ENCODE results near the gene JAKMIP2. TPM values are rescaled to one million over a fixed set of nuclear protein-coding genes. Genes with fewer than 3 reads are reported as not detected.

JAKMIP2 gene
- total RNA-seq, 1 experiment from 2014 or later = not detected

GRCh38 chr5:147818290-147818689 lies 35.8 kb upstream of the JAKMIP2 start:
- Histone ChIP-seq H3K4me1 (ENCODE audit: control insufficient read depth in 1 of 2, insufficient read depth in 2 of 2, low read length in 2 of 2) (no peaks in the 10 kb centered on the region), H3K79me2 (ENCODE audit: insufficient read depth, low read length) (no peaks in the 10 kb centered on the region), H3K4me2 (ENCODE audit: low read length) (no peak overlapping the region), H3K27me3 (ENCODE audit: insufficient read depth, low read length) (peaks cover 8% of the 10 kb centered on the region), H2AFZ (ENCODE audit: low read depth, low read length, poor library complexity, severe bottlenecking) (no peak overlapping the region), H3K36me3 (ENCODE audit: control insufficient read depth in 1 of 2, insufficient read depth in 2 of 2, low read length in 2 of 2) (no peaks in the 10 kb centered on the region), H4K20me1 (ENCODE audit: insufficient read depth) (no peaks in the 10 kb centered on the region), H3K4me3 (replicated peaks in 1 of 2; ENCODE audit: low read depth in 1 of 2, low read length in 2 of 2) (no peak overlapping the region), H3K9me2 (ENCODE audit: insufficient read depth) (no peaks in the 10 kb centered on the region), H3K9me3 (ENCODE audit: control insufficient read depth in 1 of 2, insufficient read depth in 1 of 2, low read depth in 1 of 2, low read length in 2 of 2) (no peaks in the 10 kb centered on the region), H3K27ac (ENCODE audit: low read depth, low read length) (no peak overlapping the region), H3K9ac (ENCODE audit: low read length) (no peak overlapping the region)
- intact Hi-C loops (cut with micrococcal nuclease) = no loop called here
- CTCF ChIA-PET = no interaction called here
- no TSS peak for BruUV-seq (replicated peaks)
- no peak for ATAC-seq
- RAD21 ChIA-PET (ENCODE audit: low non-redundant PET in 1 of 2, low total read pairs in 2 of 2, uncharacterized antibody in 2 of 2, unreplicated experiment in 2 of 2) = no interaction called here
- POLR2A ChIA-PET = no interaction called here
- TF ChIP-seq EGR1 (IDR thresholded peaks at IDR 0.05; ENCODE audit: low read depth) (no peak), SRF (IDR thresholded peaks at IDR 0.05; ENCODE audit: low read depth) (no peak), EZH2phosphoT487 (IDR thresholded peaks at IDR 0.05; ENCODE audit: borderline replicate concordance) (no peak), MAX (IDR thresholded peaks at IDR 0.05) (no peak), SP1 (IDR thresholded peaks at IDR 0.05; ENCODE audit: low read depth) (no peak), ATF3 (IDR thresholded peaks at IDR 0.05) (no peak), ZFX (IDR thresholded peaks at IDR 0.05) (no peak), ZBTB33 (IDR thresholded peaks at IDR 0.05; ENCODE audit: extremely low read depth, insufficient replicate concordance, low read length) (no peak), JUND (IDR thresholded peaks at IDR 0.05) (no peak), FOSL1 (IDR thresholded peaks at IDR 0.05; ENCODE audit: low read depth) (no peak), POLR2AphosphoS5 (IDR thresholded peaks at IDR 0.05; ENCODE audit: low read depth, low read length) (no peak), EZH2 (IDR thresholded peaks at IDR 0.05) (no peak), SIN3A (IDR thresholded peaks at IDR 0.05; ENCODE audit: low read depth) (no peak), ELF1 (IDR thresholded peaks at IDR 0.05; ENCODE audit: borderline replicate concordance, low read depth) (no peak), YY1 (IDR thresholded peaks at IDR 0.05; ENCODE audit: extremely low read depth, insufficient replicate concordance, low read depth, low read length) (no peak), POLR2A (IDR thresholded peaks at IDR 0.05; ENCODE audit: borderline replicate concordance, extremely low read depth, insufficient read depth, insufficient read length) (no peak), RAD21 (IDR thresholded peaks at IDR 0.05; ENCODE audit: low read depth) (no peak), CTCF (IDR thresholded peaks at IDR 0.05 in 2 of 3, conservative IDR thresholded peaks at IDR 0.05 in 1 of 3; ENCODE audit: borderline replicate concordance in 1 of 3, insufficient read depth in 1 of 3, low read depth in 2 of 3, low read length in 2 of 3) (no peak)
- no peak for DNase-seq (ENCODE audit: low read depth, low spot score)

Measured in HCT116 (cell line).